ENCODE measurements around the gene DCDC1.

DCDC1 gene

DNA sequence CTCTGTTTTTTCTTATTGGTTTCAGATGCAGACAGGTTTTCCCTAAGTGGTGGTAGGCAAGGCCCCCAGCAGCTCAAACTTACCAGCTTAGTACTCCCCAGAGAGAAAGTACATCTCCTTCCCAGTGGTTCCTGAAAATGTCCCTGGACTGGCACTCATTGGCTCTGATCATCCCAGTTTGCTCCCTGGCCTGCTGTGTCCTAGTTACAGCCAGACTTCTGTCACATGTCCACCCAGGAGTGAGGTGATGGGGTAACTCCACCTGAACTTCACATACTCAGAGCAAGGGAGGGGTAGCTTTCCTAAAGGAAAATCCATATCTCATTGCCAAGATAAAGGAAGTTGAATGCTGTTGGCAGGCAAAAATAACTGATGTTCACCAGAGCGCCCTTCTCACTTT lies 546.4 kb downstream of the DCDC1 start:
- no peak overlapping the region for H3K27ac ChIP-seq (ENCODE audit: low read depth, low read length)
- H3K9ac ChIP-seq (ENCODE audit: low read length) = no peak overlapping the region
- H3K27me3 ChIP-seq (ENCODE audit: control insufficient read depth in 1 of 2, insufficient read depth in 2 of 2, low read length in 2 of 2) = no peaks in the 10 kb centered on the region
- H3K4me1 ChIP-seq (ENCODE audit: insufficient read depth, low read length) = no peaks in the 10 kb centered on the region
- H3K4me3 ChIP-seq (ENCODE audit: low read depth in 1 of 2, low read length in 2 of 2) = no peak overlapping the region
- H3K9me3 ChIP-seq (ENCODE audit: low read length) = no peaks in the 10 kb centered on the region
- no peaks in the 10 kb centered on the region for H3K36me3 ChIP-seq (ENCODE audit: insufficient read depth, low read length)

GRCh38 chr11:30821438-30821965 lies 548.0 kb downstream of the DCDC1 start:
- Histone ChIP-seq H3K4me3 (ENCODE audit: low read depth in 1 of 2, low read length in 2 of 2) (no peak overlapping the region), H3K9me3 (ENCODE audit: low read length) (no peaks in the 10 kb centered on the region), H3K4me1 (ENCODE audit: insufficient read depth, low read length) (no peaks in the 10 kb centered on the region)

GRCh38 chr11:30818721-30819120 lies 550.8 kb downstream of the DCDC1 start:
- Histone ChIP-seq H3K27ac (ENCODE audit: low read depth, low read length) (no peak overlapping the region), H3K9me3 (ENCODE audit: low read length) (no peaks in the 10 kb centered on the region), H3K27me3 (ENCODE audit: control insufficient read depth in 1 of 2, insufficient read depth in 2 of 2, low read length in 2 of 2) (no peaks in the 10 kb centered on the region), H3K9ac (ENCODE audit: low read length) (no peak overlapping the region), H3K36me3 (ENCODE audit: insufficient read depth, low read length) (no peaks in the 10 kb centered on the region), H3K4me1 (ENCODE audit: insufficient read depth, low read length) (no peaks in the 10 kb centered on the region), H3K4me3 (ENCODE audit: low read depth in 1 of 2, low read length in 2 of 2) (no peak overlapping the region)

More at GRCh38 chr11:30821438-30821965, 548.0 kb downstream of the DCDC1 start:
- Histone ChIP-seq H3K36me3 (ENCODE audit: insufficient read depth, low read length) (no peaks in the 10 kb centered on the region), H3K27ac (ENCODE audit: low read depth, low read length) (no peak overlapping the region), H3K9ac (ENCODE audit: low read length) (no peak overlapping the region), H3K27me3 (ENCODE audit: control insufficient read depth in 1 of 2, insufficient read depth in 2 of 2, low read length in 2 of 2) (no peaks in the 10 kb centered on the region)

- H3K27ac ChIP-seq (ENCODE audit: low read depth, low read length) = no peak overlapping the region
Measured at GRCh38 chr11:30816959-30817880, 552.3 kb downstream of the DCDC1 start.

DNA sequence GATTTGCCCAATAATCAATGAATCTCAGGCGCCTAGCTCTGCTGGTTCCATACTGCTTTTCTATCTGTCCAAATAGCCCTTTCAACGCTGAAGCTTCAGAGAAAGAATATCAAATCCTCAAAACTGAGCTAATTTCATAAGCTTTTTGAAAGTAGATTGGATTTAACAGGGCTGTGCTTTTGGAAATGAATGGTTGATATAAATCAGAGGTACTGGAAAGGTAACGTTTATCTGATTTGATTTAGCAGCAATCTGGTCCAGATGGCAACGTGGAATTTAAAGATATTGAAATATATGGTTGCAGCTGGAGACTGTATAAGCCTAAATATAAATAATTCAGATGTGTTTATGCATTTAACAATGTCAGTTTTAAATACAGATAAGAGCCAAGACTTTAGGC lies 553.9 kb downstream of the DCDC1 start:
- no peaks in the 10 kb centered on the region for H3K4me1 ChIP-seq (ENCODE audit: insufficient read depth, low read length)
- no peak overlapping the region for H3K9ac ChIP-seq (ENCODE audit: low read length)
- H3K9me3 ChIP-seq (ENCODE audit: low read length) = no peaks in the 10 kb centered on the region
- H3K27ac ChIP-seq (ENCODE audit: low read depth, low read length) = no peak overlapping the region
- no peaks in the 10 kb centered on the region for H3K27me3 ChIP-seq (ENCODE audit: control insufficient read depth in 1 of 2, insufficient read depth in 2 of 2, low read length in 2 of 2)
- no peaks in the 10 kb centered on the region for H3K36me3 ChIP-seq (ENCODE audit: insufficient read depth, low read length)
- no peak overlapping the region for H3K4me3 ChIP-seq (ENCODE audit: low read depth in 1 of 2, low read length in 2 of 2)

More at GRCh38 chr11:30816959-30817880, 552.3 kb downstream of the DCDC1 start:
- Histone ChIP-seq H3K9me3 (ENCODE audit: low read length) (no peaks in the 10 kb centered on the region), H3K27me3 (ENCODE audit: control insufficient read depth in 1 of 2, insufficient read depth in 2 of 2, low read length in 2 of 2) (no peaks in the 10 kb centered on the region), H3K4me1 (ENCODE audit: insufficient read depth, low read length) (no peaks in the 10 kb centered on the region), H3K4me3 (ENCODE audit: low read depth in 1 of 2, low read length in 2 of 2) (no peak overlapping the region), H3K36me3 (ENCODE audit: insufficient read depth, low read length) (no peaks in the 10 kb centered on the region), H3K9ac (ENCODE audit: low read length) (no peak overlapping the region)

DNA sequence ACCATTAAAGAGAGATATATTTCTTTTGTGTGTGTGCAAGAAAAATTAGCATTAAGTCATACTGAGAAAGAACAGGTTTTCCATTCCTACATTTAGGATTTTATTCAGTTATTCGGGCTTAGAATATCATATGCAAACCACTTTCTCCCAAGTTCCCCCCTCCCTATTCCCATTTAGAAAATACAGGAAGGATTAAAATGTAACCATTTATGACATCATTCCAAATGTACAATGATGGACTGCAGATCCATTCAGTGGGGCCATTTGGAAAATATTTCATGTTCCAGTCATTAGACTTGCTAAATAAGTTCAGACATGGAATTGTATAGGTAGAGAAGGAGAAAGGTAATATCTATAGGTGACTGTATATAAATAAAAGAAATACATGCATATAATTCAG lies 554.8 kb downstream of the DCDC1 start:
- Histone ChIP-seq H3K4me1 (ENCODE audit: insufficient read depth, low read length) (no peaks in the 10 kb centered on the region), H3K9me3 (ENCODE audit: low read length) (no peaks in the 10 kb centered on the region), H3K4me3 (ENCODE audit: low read depth in 1 of 2, low read length in 2 of 2) (no peak overlapping the region), H3K9ac (ENCODE audit: low read length) (no peak overlapping the region), H3K27ac (ENCODE audit: low read depth, low read length) (no peak overlapping the region), H3K27me3 (ENCODE audit: control insufficient read depth in 1 of 2, insufficient read depth in 2 of 2, low read length in 2 of 2) (no peaks in the 10 kb centered on the region), H3K36me3 (ENCODE audit: insufficient read depth, low read length) (no peaks in the 10 kb centered on the region)

Data from muscle layer of colon (tissue), 2 donors.